Stimulated activated CD4-positive, alpha-beta T cell treated with anti-CD3 and anti-CD28 coated beads, Interleukin-12 subunit alpha, Interleukin-12 subunit beta, amount 100 ng/mL, for 4 hours (primary cell): Measurements from ENCODE around the gene DIAPH3.

Experiments
- DNase-seq: peaks from one replicate; pipeline ENCODE4 v3.0.0-alpha.2; 2020

The DIAPH3 gene

DNA sequence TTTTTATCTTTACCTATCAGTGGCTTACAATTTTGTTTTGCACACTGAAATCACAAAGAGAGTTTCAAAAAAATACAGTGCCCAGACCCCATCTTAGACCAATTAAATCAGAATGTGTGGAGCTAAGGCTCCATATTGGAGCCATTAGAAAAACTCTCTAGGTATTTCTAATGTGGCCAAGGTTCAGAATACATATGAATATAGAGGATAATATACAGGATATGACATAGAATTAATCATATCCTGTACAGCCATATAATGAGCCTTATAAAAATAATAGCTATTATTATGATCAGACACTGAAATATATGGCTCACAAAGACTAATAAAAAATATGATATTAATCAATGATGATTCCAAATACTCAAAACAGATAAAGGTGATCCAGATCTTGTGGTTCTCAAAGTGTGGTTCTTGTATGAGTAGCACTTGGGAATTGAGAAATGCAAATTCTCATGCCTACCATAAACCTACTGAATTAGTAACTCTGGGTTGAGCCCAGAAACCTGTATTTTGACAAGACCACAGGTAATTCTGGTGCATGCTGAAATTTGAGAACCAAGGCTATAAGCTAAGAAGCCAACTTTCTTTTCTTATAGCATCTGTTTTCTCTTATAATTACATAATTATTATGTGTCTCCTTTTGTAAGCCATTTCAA, 408.0 kb downstream of the DIAPH3 start:
- DNase-seq, result no peak

DNA sequence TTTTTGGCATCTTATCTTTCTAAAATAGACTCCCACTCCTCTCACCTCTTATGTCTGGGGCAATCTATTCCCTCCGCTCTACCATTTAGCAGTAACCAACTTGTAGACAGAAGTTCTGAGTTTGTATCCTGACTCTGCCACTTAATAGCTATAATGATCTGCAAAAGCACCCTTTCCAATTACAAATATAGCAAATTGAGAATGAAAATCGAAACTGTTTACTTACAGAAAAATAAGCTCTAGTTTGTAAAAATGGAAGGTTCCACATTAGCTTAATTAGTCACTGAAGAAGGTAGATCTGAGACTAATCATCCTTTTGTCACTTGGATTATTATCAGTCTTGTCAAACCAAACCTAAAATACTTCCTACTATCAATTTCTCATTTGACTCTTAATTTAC, 409.3 kb downstream of the DIAPH3 start:
- no peak for DNase-seq

DNA sequence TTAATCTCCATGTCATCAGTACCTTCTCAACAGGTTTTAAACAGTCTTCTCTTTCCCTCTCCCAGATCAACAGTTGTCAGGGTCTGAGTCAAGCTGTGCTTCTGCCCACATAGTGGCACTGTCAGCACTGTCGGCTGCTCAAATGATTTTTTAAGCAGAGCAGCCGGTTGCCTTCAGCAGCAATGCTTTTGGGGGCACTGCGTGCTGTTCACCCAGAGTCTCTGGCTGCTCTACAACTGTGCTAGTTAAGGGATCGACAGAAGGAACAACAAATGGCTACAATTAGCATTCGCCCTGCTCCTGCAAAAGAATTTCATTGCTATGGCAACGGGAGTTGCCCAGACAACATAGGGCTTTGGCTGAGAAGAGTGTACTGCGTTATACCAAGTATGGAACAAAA, 412.9 kb downstream of the DIAPH3 start:
- DNase-seq, result no peak

DNA sequence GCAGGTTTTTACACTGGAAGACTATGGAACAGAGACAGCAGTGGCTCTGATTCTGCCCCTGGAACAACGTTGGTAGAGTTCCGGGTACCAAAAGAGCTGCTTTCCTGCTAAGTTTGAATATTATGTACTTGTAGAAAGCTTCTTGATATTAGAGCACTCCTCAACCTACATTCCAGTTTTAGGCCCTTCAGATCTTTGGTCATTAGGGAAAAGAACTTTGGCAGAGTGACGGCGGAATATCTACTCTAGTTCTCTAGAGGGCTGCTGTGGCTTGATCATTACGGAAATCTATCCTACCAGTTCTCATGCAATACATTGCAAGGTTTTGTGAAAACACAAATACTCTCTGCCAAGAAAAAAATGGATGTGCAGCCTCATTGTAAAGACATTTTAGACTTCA, 415.7 kb downstream of the DIAPH3 start:
- DNase-seq, result no peak

DNA sequence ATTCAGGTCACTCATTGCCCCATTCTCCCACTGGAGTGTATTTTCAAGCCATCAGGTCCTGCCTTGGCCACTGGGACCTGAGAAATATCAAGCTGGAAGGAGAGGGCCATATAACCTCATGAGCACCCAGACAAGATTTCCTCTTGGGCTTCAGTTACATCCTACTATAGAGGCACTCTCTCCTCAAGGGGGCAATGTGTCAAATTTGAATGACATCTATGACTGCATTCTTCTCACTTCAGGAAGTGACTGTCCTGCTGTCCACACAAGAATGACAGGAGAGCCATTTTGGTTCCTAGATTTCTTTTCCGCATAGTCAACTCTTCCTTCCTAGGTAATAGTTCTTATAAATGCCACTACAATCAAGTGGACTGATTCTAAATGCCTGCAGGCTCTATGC, 416.2 kb downstream of the DIAPH3 start:
- no peak for DNase-seq

- no peak for DNase-seq
Observed at GRCh38 chr13:59746291-59746962, 417.3 kb downstream of the DIAPH3 start.

DNA sequence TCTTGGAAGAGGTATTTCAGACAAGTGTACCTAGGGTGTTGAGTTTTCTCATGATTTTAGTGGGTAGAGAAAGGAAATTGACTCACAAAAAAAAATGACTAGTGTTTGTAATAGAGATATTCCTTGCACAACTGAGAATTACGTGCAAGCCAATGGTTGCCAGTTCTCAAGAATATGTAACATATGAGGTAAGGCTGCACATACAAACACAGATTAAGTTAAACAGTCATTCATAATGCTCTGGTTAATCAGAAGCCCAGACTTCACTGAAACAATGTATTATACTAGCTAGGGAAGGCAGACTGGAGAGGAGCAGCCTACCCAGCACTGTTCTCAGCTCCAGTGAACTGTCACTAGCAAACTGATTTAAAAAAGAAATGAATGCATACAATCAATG, 418.3 kb downstream of the DIAPH3 start:
- DNase-seq, result no peak

- no peak for DNase-seq
Observed at GRCh38 chr13:59744747-59745391, 418.9 kb downstream of the DIAPH3 start.

GRCh38 chr13:59743195-59743594, 420.5 kb downstream of the DIAPH3 start:
- DNase-seq, result no peak

DNA sequence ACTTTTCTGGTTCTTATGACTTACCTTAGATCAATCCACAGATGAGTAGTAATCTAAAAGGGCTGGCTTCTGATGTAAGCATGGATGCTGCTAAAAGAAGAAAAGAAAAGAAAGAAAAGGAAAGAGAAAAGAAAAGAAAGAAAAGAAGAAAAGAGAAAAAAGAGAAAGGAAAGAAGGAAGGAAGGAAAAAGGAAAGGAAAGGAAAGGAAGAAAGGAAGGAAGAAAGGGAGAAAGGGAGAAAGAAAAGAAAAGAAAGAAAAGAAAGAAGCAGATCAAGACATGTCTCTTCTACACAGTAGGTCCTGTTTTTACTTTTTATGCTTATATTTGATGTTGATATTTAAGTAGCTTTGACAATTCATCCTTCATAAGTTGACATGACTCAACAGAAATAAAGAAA, 421.3 kb downstream of the DIAPH3 start:
- no peak for DNase-seq

GRCh38 chr13:59738921-59739320, 424.8 kb downstream of the DIAPH3 start:
- no peak for DNase-seq

DNA sequence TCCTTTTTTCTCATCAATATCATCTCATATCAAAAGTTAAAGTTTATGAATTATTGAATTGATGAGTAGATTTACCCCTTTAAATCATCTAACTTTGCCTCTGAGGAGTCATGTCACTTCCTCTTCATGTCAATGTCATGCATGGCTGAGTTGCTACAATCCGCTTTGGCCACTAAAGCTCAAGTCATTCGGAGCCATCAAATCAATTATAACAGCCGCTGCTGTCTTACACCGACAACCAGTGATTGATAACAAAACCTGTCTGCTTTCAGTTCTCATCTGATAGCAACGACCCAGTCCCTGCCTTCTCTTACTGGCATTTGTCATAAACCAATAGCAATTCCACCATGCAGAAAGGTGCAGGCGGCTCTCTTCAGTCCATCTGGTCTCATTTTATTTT, 429.3 kb downstream of the DIAPH3 start:
- no peak for DNase-seq

DNA sequence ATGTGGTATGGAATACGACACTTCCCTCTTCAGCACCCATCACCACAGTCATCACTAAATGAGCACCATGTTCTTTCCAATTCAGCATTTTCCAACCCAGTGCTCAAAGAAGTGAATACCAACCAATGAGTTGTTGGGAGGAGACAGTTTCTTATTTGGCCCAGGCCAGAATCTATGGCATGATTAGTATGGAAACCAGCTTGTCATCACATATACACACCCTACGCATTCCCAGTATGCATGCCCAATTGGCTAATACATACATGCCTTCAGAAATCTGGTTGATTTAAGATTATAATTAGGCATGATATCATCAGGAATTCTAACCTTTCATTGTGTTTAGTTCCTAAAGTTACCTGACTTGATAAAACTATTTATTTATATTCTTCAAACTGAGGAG, 430.0 kb downstream of the DIAPH3 start:
- DNase-seq, result no peak

DNA sequence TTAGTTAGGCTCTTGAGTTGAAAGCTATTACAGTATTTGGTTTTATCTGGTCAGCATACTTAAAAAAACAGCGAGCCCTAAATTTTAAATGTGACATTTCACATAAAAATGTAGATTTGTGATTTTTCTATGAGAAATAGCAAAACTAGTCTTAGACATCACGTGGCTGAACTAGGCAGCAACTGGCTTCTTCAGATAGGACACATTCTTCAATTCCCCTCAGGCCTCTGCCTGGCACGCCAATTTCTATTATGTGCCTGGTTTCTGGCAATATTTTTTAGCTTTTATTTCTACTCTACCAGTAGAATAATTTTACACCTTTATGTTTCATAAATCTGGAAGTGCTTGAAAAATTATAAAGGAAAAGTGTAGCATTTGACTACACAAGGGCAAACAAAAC, 433.7 kb downstream of the DIAPH3 start:
- no peak for DNase-seq

GRCh38 chr13:59728896-59729545, 434.7 kb downstream of the DIAPH3 start:
- DNase-seq, result no peak

GRCh38 chr13:59721926-59722910, 441.5 kb downstream of the DIAPH3 start:
- no peak for DNase-seq

DNA sequence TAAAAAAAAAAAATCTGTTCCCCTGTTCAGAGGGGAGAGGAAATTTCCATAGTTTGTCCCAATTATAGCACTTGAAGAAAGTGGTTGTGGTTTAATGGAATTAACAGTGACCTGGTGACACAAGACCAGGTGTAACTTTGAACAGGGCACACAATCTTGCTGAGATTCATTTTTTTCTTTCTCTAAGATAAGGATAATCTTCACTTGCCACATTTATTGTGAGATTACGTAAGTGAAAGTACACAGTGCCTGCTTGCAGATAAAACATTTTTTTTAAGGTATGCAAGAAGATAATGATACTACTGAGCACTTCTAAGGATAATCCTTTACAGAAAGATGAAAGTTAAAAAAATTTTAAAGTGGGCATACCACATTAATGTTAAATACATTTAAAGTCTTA, 448.1 kb downstream of the DIAPH3 start:
- DNase-seq, result no peak

DNA sequence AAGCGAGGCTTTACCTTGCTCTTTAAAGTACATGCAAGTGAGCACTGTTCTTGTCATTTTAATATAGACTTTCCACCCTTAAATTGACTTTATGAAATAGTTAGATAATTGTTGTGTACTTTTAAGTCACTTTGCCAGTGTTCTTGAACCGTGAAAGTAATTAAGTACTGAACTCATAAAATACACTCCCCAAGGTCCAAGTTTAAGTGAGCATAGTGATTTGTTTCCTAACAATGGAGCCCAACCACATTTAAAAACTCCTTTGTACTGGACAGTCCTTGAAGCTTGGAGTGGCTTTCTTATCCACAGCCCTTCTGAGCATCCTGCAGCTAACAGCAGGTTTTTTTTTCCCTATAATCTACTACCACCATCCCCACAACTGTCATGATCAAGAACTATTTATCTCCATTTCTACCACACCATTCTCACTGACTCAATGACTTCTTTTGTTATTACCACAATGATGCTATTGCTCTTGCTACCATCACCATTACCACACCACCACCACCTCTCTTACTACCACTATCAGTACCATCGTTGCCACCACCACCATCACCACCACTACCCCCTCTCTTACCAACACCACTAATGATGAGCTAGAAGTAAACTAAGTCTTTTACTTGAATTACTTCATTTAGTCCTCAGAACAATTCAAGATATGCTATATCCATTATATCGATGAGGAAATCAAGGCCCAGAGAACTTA, 452.6 kb downstream of the DIAPH3 start:
- no peak for DNase-seq

DNA sequence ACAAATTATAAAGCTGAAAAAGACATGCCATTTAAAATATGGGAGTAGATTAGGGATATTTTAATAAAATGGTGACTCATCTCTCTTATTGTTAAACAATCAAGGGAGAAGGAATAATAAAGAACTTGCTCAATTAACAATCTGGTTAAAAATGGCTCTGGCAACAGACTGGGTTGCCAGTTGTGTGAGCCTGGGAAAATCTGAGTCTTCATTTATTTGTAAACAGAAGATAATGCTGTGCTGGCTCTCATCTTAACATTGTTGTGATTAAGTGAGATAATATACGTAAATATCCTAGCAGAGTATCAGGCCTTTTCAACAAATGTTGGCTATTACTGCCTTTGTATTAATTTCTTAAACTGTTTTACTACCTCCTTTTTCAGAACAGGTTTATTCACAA, 453.3 kb downstream of the DIAPH3 start:
- no peak for DNase-seq

GRCh38 chr13:59706101-59706976, 457.4 kb downstream of the DIAPH3 start:
- no peak for DNase-seq

DNA sequence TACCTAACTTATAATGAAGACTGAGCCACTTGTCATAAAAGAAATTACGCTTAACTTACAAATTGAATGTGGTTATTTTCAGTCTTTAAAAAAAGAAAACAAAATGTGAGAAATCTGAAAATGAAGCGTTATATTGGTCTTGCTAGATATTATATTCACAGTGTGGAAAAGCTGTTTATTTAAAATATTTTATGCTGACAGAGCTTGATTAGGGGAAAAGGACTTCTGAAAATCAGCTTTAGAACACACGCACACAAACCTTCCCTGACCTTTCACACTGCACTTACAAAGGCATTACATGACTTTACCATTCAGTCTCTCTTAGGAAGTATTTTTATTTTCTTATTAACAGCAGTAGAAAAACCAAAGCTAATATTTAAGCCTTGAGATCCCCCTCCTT, 461.5 kb downstream of the DIAPH3 start:
- DNase-seq, result no peak
